SK-N-SH (cell line): Measurements from ENCODE around the gene SMIM26.

ENCODE experiments used
- CTCF ChIP-seq: fragments of 200-600 bp; sonication (generic); IDR thresholded peaks from 2 replicates; pipeline ENCODE4 v1.6.1; 2017; ENCODE audit warnings: antibody characterized with exemption, mild to moderate bottlenecking, moderate library complexity
- EP300 ChIP-seq, 2 experiments: IDR thresholded peaks; 2 replicates each; pipeline versions ENCODE4 v1.4.0 to v1.6.1; 2012; ENCODE audit warnings: borderline replicate concordance in 1 of 2, low read depth in 1 of 2, low read length in 1 of 2
- FOSL2 ChIP-seq: IDR thresholded peaks from 2 replicates; pipeline ENCODE4 v1.4.0; 2012; ENCODE audit warnings: low read depth, mild to moderate bottlenecking, moderate library complexity, borderline replicate concordance
- GABPA ChIP-seq: IDR thresholded peaks from 2 replicates; pipeline ENCODE4 v1.4.0; 2012; ENCODE audit warnings: low read depth, mild to moderate bottlenecking
- GATA2 ChIP-seq: sonication (generic); formaldehyde crosslinking; IDR thresholded peaks from 2 replicates; pipeline ENCODE4 v1.5.0; 2020; ENCODE audit warnings: mild to moderate bottlenecking, missing genetic modification reagents
- JUND ChIP-seq: IDR thresholded peaks from 2 replicates; pipeline ENCODE4 v1.4.0; 2012
- NFIC ChIP-seq: IDR thresholded peaks from 2 replicates; pipeline ENCODE4 v1.4.0; 2012; ENCODE audit warnings: borderline replicate concordance
- POLR2AphosphoS5 ChIP-seq: IDR thresholded peaks from 2 replicates; pipeline ENCODE4 v1.6.1; 2012; ENCODE audit warnings: low read depth, low read length
- RCOR1 ChIP-seq: fragments of 150-350 bp; IDR thresholded peaks from 2 replicates; pipeline ENCODE4 v1.6.1; 2017; ENCODE audit warnings: antibody characterized with exemption, low read length
- RFX5 ChIP-seq: IDR thresholded peaks from 2 replicates; pipeline ENCODE4 v1.6.1; 2012; ENCODE audit warnings: mild to moderate bottlenecking, improper control_type of control experiment, low read length
- TAF1 ChIP-seq: IDR thresholded peaks from 2 replicates; pipeline ENCODE4 v1.6.1; 2012; ENCODE audit warnings: low read depth, mild to moderate bottlenecking, low read length, moderate library complexity, borderline replicate concordance
- TF ChIP-seq, protein P1 (sequence below): IDR thresholded peaks from 2 replicates; pipeline ENCODE4 v1.4.0; 2012; ENCODE audit warnings: low read depth
- TF ChIP-seq, protein P2 (sequence below): fragments of 150-350 bp; IDR thresholded peaks from 2 replicates; pipeline ENCODE4 v1.6.1; 2016; ENCODE audit warnings: mild to moderate bottlenecking, low read depth, low read length

- TF ChIP-seq CTCF = no peak
- no peak for TF ChIP-seq GABPA
- no peak for TF ChIP-seq JUND
- TF ChIP-seq TAF1 = no peak
- TF ChIP-seq POLR2AphosphoS5 = no peak
- no peak for TF ChIP-seq GATA2 (CRISPR knock-in tag)
- TF ChIP-seq, protein P1, sequence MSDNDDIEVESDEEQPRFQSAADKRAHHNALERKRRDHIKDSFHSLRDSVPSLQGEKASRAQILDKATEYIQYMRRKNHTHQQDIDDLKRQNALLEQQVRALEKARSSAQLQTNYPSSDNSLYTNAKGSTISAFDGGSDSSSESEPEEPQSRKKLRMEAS = no peak
- TF ChIP-seq RCOR1 = no peak
- TF ChIP-seq RFX5 = no peak
- TF ChIP-seq EP300 (IDR thresholded peaks at IDR 0.05; ENCODE audit: borderline replicate concordance in 1 of 2, low read depth in 1 of 2, low read length in 1 of 2) = no peak
- TF ChIP-seq NFIC = no peak
- TF ChIP-seq FOSL2 = no peak
- TF ChIP-seq, protein P2, sequence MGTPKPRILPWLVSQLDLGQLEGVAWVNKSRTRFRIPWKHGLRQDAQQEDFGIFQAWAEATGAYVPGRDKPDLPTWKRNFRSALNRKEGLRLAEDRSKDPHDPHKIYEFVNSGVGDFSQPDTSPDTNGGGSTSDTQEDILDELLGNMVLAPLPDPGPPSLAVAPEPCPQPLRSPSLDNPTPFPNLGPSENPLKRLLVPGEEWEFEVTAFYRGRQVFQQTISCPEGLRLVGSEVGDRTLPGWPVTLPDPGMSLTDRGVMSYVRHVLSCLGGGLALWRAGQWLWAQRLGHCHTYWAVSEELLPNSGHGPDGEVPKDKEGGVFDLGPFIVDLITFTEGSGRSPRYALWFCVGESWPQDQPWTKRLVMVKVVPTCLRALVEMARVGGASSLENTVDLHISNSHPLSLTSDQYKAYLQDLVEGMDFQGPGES = no peak
Measured at GRCh38 chr20:18527339-18527738, 39.9 kb upstream of the SMIM26 start.
